NCI-H748 (cell line): ENCODE results near the gene SLC22A23.
A peak's percentile ranks its signal among the peaks of the same experiment; 100 is the strongest.

Experiments used
- DNase-seq: peaks from one replicate; lab custom pipeline; 2025; ENCODE audit not compliant: unreplicated experiment; lab: John Stamatoyannopoulos, UW

SLC22A23 gene

GRCh38 chr6:3471711-3472110 is 14.9 kb upstream of the SLC22A23 start:
- DNase-seq: peak; percentile 95

GRCh38 chr6:3471286-3471685 is 14.4 kb upstream of the SLC22A23 start:
- peak; percentile 95 for DNase-seq

- DNase-seq: no peak
Measured at GRCh38 chr6:3468585-3468984, 11.7 kb upstream of the SLC22A23 start.

GRCh38 chr6:3467996-3468395 is 11.1 kb upstream of the SLC22A23 start:
- DNase-seq: no peak

GRCh38 chr6:3466488-3467219 is 9.8 kb upstream of the SLC22A23 start:
- no peak for DNase-seq

GRCh38 chr6:3460253-3460652 is 3.4 kb upstream of the SLC22A23 start:
- no peak for DNase-seq

- DNase-seq: peak; percentile 31
Measured at GRCh38 chr6:3458706-3459421, 2.0 kb upstream of the SLC22A23 start.

- DNase-seq: peak; percentile 96
Measured at GRCh38 chr6:3457710-3458602, 1.1 kb upstream of the SLC22A23 start.

- DNase-seq: peak; percentile 66
Measured at GRCh38 chr6:3456395-3456897, 404 bp downstream of the SLC22A23 start.

- DNase-seq: peak; percentile 73
Measured at GRCh38 chr6:3455569-3456394, 1.1 kb downstream of the SLC22A23 start.

- peak; percentile 73 for DNase-seq
Measured at GRCh38 chr6:3455147-3455568, 1.7 kb downstream of the SLC22A23 start.

GRCh38 chr6:3454273-3455010 is 2.4 kb downstream of the SLC22A23 start:
- DNase-seq: peak; percentile 31

- peak; percentile 45 for DNase-seq
Measured at GRCh38 chr6:3453413-3454272, 3.2 kb downstream of the SLC22A23 start.

- DNase-seq: no peak
Measured at GRCh38 chr6:3451498-3451897, 5.4 kb downstream of the SLC22A23 start.

GRCh38 chr6:3450888-3451287 is 6.0 kb downstream of the SLC22A23 start:
- no peak for DNase-seq

GRCh38 chr6:3449750-3450305 is 7.0 kb downstream of the SLC22A23 start:
- no peak for DNase-seq

- DNase-seq: no peak
Measured at GRCh38 chr6:3449321-3449720, 7.5 kb downstream of the SLC22A23 start.

- DNase-seq: no peak
Measured at GRCh38 chr6:3447005-3447404, 9.8 kb downstream of the SLC22A23 start.
